Esophagus muscularis mucosa (tissue), 4 donors: ENCODE results near the gene WDR37. TPM values are rescaled to one million over a fixed set of nuclear protein-coding genes. Genes with fewer than 3 reads are reported as not detected.
"Not testable (repeated sequence)": the region's sequence is repeated elsewhere in the genome, so short reads cannot be mapped to it uniquely, and the experiment has no call there.

Experiments used
- DNase-seq: peaks from one replicate; pipeline ENCODE4 v3.0.0-alpha.2; 2017; ENCODE audit errors: extremely low spot score
- H3K27ac ChIP-seq, 4 donors: fragments of 200-600 bp; sonication (generic); replicated peaks in 1 of 4; 1 replicate in 3 of 4; 2 replicates in 1 of 4; pipeline ENCODE4 v1.5.1; 2016 to 2019; ENCODE audit warnings: mild to moderate bottlenecking in 1 of 4
- H3K27me3 ChIP-seq, 4 donors: fragments of 200-600 bp; sonication (generic); one replicate each; pipeline versions ENCODE4 v1.5.1 to v1.6.0; 2016 to 2019
- H3K36me3 ChIP-seq, 4 donors: fragments of 200-600 bp; sonication (generic); one replicate each; pipeline ENCODE4 v1.5.1; 2016 to 2019
- H3K4me1 ChIP-seq, 4 donors: fragments of 200-600 bp; sonication (generic); one replicate each; pipeline ENCODE4 v1.5.1; 2016 to 2019
- H3K4me3 ChIP-seq, 4 donors: fragments of 200-600 bp; sonication (generic); 1 replicate in 2 of 4; 2 replicates in 2 of 4; pipeline ENCODE4 v1.5.1; 2016 to 2019; ENCODE audit warnings: mild to moderate bottlenecking in 4 of 4, moderate library complexity in 1 of 4
- H3K9me3 ChIP-seq, 4 donors: fragments of 200-600 bp; sonication (generic); 1 replicate in 3 of 4; 2 replicates in 1 of 4; pipeline ENCODE4 v1.5.1; 2016 to 2019
- EP300 ChIP-seq: sonication (generic); formaldehyde crosslinking; IDR thresholded peaks from one replicate; pipeline ENCODE4 v1.6.1; 2017; ENCODE audit warnings: antibody characterized with exemption
- POLR2A ChIP-seq: fragments of 450-650 bp; IDR thresholded peaks from one replicate; pipeline ENCODE4 v1.6.1; 2017; ENCODE audit warnings: antibody characterized with exemption, moderate library complexity, mild to moderate bottlenecking, low read depth
- POLR2AphosphoS5 ChIP-seq, 2 donors: sonication (generic); formaldehyde crosslinking; IDR thresholded peaks; one replicate each; pipeline ENCODE4 v1.6.1; 2017; ENCODE audit warnings: antibody characterized with exemption in 2 of 2
- WGBS: methylation state at CpG from one replicate; pipeline ENCODE4 v1.1.5; 2018; 5-methylcytosine and 5-hydroxymethylcytosine counted together
- intact Hi-C: fragments of 100-400 bp; cut with DNase I; formaldehyde crosslinking; loops from one replicate; pipeline ENCODE4 v1.15.1; 2023
- total RNA-seq, 4 donors: library from RNA; depleted of rRNA; stranded (reverse); fragments of >200 nt; gene quantifications; one replicate each; pipeline versions ENCODE4 v1.1.0 to v1.2.1, GENCODE V29; 2016
- TF ChIP-seq, protein P1 (sequence below), 3 experiments: fragments of 200-600 bp in 2 of 3; fragments of 450-650 bp in 1 of 3; sonication (generic) in 2 of 3; IDR thresholded peaks; one replicate each; pipeline ENCODE4 v1.5.1; 2017 to 2019; ENCODE audit warnings: antibody characterized with exemption in 3 of 3, mild to moderate bottlenecking in 2 of 3, moderate library complexity in 1 of 3

Gene WDR37
- total RNA-seq, 4 donors from 2014 or later: 9.1 to 17.2 (median 13.2) TPM

DNA sequence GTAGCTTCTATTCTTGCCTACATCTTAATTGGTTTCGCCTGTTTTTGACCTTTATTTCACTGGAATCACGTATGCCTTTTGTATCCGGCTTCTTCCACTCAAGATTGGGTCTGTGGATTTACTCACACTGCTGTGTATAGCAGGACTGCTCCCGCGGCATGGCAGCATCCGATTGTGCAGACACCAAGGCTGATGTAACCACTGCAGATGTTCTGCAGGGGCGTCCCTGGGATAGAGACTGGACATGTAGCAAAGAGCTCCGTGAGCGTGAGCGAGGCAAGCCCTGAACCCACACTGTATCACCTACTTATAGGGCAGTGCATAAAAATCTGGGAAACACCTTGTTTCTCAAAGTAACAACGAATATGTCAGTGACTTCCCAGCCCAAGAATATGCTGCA is 19.1 kb upstream of the WDR37 start:
- H3K27me3 ChIP-seq: no peaks in the 10 kb centered on the region
- H3K9me3 ChIP-seq: no peaks in the 10 kb centered on the region
- TF ChIP-seq POLR2A: no peak
- TF ChIP-seq, protein P1, sequence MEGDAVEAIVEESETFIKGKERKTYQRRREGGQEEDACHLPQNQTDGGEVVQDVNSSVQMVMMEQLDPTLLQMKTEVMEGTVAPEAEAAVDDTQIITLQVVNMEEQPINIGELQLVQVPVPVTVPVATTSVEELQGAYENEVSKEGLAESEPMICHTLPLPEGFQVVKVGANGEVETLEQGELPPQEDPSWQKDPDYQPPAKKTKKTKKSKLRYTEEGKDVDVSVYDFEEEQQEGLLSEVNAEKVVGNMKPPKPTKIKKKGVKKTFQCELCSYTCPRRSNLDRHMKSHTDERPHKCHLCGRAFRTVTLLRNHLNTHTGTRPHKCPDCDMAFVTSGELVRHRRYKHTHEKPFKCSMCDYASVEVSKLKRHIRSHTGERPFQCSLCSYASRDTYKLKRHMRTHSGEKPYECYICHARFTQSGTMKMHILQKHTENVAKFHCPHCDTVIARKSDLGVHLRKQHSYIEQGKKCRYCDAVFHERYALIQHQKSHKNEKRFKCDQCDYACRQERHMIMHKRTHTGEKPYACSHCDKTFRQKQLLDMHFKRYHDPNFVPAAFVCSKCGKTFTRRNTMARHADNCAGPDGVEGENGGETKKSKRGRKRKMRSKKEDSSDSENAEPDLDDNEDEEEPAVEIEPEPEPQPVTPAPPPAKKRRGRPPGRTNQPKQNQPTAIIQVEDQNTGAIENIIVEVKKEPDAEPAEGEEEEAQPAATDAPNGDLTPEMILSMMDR (IDR thresholded peaks at IDR 0.05): no peak
- no peak for TF ChIP-seq EP300
- no peak for TF ChIP-seq POLR2AphosphoS5 (IDR thresholded peaks at IDR 0.05)
- 82% methylated on average over 11 of the region's 11 CpGs for WGBS
- peaks cover 6 to 53% (median 36%) of the 10 kb centered on the region in 4 donors for H3K36me3 ChIP-seq
- H3K4me3 ChIP-seq: no peak overlapping the region
- intact Hi-C loops: no loop called here
- no peak for DNase-seq
- no peaks in the 10 kb centered on the region for H3K4me1 ChIP-seq
- no peak overlapping the region for H3K27ac ChIP-seq

- WGBS: 92% methylated on average over 7 of the region's 20 CpGs
- DNase-seq, intact Hi-C loops, H3K27me3 ChIP-seq, H3K9me3 ChIP-seq, H3K27ac ChIP-seq, H3K4me3 ChIP-seq, H3K4me1 ChIP-seq: not testable (repeated sequence)
- peaks cover 13 to 70% (median 47%) of the 10 kb centered on the region in 4 donors for H3K36me3 ChIP-seq
Observed at GRCh38 chr10:1038769-1039168, 17.4 kb upstream of the WDR37 start.

DNA sequence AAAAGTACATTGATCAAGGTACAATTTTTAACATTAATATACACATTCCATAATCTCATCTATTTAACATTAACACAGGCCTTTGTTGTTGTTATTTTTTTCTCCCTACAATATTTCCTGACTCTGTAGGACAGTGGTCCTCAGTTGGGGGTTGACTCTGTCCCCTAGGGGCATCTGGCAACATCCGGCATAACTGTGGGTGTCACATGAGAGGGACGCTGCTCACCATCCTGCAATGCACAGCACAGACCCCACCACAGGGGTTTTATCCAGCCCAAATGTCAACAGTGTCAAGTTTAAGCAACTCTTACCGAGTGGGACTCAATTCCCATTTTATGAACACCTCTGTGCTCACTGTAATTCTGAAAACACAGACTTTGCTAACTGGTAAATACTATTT is 16.1 kb upstream of the WDR37 start:
- TF ChIP-seq EP300 (no peak), POLR2A (no peak), POLR2AphosphoS5 (IDR thresholded peaks at IDR 0.05) (no peak)
- TF ChIP-seq, protein P1 (IDR thresholded peaks at IDR 0.05): no peak
- no peak for DNase-seq
- H3K27ac ChIP-seq: no peak overlapping the region
- peaks cover 6 to 11% (median 9%) of the 10 kb centered on the region in 4 donors for H3K4me1 ChIP-seq
- no peaks in the 10 kb centered on the region for H3K9me3 ChIP-seq
- 82% methylated on average over 3 of the region's 3 CpGs for WGBS
- H3K27me3 ChIP-seq: no peaks in the 10 kb centered on the region
- intact Hi-C loops: no loop called here
- H3K4me3 ChIP-seq: no peak overlapping the region
- peaks cover 13 to 72% (median 48%) of the 10 kb centered on the region in 4 donors for H3K36me3 ChIP-seq

DNA sequence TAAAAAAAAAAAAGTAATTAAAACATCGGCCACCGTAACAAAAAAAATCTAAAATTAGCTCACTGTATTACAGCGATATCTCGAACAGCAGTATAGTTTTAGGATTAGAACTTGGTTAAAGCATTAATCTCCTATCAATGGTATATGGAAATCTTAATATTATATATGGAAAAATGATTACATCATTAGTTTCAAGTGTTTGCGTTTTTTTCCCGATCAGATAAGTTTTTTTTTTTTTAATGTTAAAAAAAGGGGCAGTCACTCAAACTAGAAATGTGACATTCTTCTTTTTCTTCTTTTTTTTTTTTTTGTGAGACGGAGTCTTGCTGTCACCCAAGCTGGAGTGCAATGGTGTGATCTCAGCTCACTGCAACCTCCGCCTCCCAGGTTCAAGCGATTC is 14.7 kb upstream of the WDR37 start:
- intact Hi-C loops: no loop called here
- TF ChIP-seq POLR2AphosphoS5 (IDR thresholded peaks at IDR 0.05) (no peak), EP300 (no peak), POLR2A (no peak)
- TF ChIP-seq, protein P1 (IDR thresholded peaks at IDR 0.05): no peak
- DNase-seq: no peak
- H3K9me3 ChIP-seq: no peaks in the 10 kb centered on the region
- no peak overlapping the region for H3K4me3 ChIP-seq
- no peaks in the 10 kb centered on the region for H3K27me3 ChIP-seq
- no peak overlapping the region for H3K27ac ChIP-seq
- H3K36me3 ChIP-seq: peaks cover 13 to 69% (median 47%) of the 10 kb centered on the region in 4 donors
- H3K4me1 ChIP-seq: peaks cover 7 to 22% (median 14%) of the 10 kb centered on the region in 4 donors
- 93% methylated on average over 9 of the region's 9 CpGs for WGBS

GRCh38 chr10:1043532-1043995 is 12.6 kb upstream of the WDR37 start:
- no peak for DNase-seq
- Histone ChIP-seq H3K4me3 (peak overlapping the region in 2 of 4 donors; percentile 10 to 25), H3K9me3 (no peaks in the 10 kb centered on the region), H3K36me3 (peaks cover 13 to 51% (median 35%) of the 10 kb centered on the region in 4 donors), H3K27ac (peak overlapping the region; percentile 38 to 69 (median 48)), H3K27me3 (no peaks in the 10 kb centered on the region), H3K4me1 (peaks cover 14 to 32% (median 23%) of the 10 kb centered on the region in 4 donors)
- WGBS: 66% methylated on average over 12 of the region's 12 CpGs
- intact Hi-C loops: no loop called here
- TF ChIP-seq POLR2AphosphoS5 (IDR thresholded peaks at IDR 0.05) (peak; percentile 74 to 75), EP300 (no peak)

GRCh38 chr10:1044146-1044545 is 12.0 kb upstream of the WDR37 start:
- Histone ChIP-seq H3K9me3 (no peaks in the 10 kb centered on the region), H3K36me3 (peaks cover 13 to 47% (median 33%) of the 10 kb centered on the region in 4 donors), H3K27me3 (no peaks in the 10 kb centered on the region), H3K4me1 (peaks cover 14 to 32% (median 23%) of the 10 kb centered on the region in 4 donors), H3K4me3 (no peak overlapping the region), H3K27ac (peak overlapping the region; percentile 38 to 69 (median 48))
- intact Hi-C loops: no loop called here
- 57% methylated on average over 4 of the region's 4 CpGs for WGBS
- TF ChIP-seq POLR2AphosphoS5 (IDR thresholded peaks at IDR 0.05) (no peak), POLR2A (no peak), EP300 (no peak)
- TF ChIP-seq, protein P1 (IDR thresholded peaks at IDR 0.05): no peak
- no peak for DNase-seq
